ENCODE data around the gene MCOLN2.

GRCh38 chr1:85042413-85042812 lies 45.5 kb upstream of the MCOLN2 start:
- TF ChIP-seq, protein P1, sequence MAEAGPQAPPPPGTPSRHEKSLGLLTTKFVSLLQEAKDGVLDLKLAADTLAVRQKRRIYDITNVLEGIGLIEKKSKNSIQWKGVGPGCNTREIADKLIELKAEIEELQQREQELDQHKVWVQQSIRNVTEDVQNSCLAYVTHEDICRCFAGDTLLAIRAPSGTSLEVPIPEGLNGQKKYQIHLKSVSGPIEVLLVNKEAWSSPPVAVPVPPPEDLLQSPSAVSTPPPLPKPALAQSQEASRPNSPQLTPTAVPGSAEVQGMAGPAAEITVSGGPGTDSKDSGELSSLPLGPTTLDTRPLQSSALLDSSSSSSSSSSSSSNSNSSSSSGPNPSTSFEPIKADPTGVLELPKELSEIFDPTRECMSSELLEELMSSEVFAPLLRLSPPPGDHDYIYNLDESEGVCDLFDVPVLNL (CRISPR knock-in tag; IDR thresholded peaks at IDR 0.05; ENCODE audit: borderline replicate concordance, low read depth) = no peak
- TF ChIP-seq ZNF416 (CRISPR knock-in tag; IDR thresholded peaks at IDR 0.05) (no peak), PRDM15 (CRISPR knock-in tag; IDR thresholded peaks at IDR 0.05) (no peak), CTCF (IDR thresholded peaks at IDR 0.05) (no peak), JUN (CRISPR knock-in tag; IDR thresholded peaks at IDR 0.05) (no peak), KAT7 (CRISPR knock-in tag; IDR thresholded peaks at IDR 0.05; ENCODE audit: borderline replicate concordance) (no peak), MYBL2 (CRISPR knock-in tag; IDR thresholded peaks at IDR 0.05) (no peak), ATF6 (CRISPR knock-in tag; IDR thresholded peaks at IDR 0.05) (no peak), SMAD3 (CRISPR knock-in tag; IDR thresholded peaks at IDR 0.05; ENCODE audit: borderline replicate concordance) (no peak)
